LNCaP clone FGC (cell line): ENCODE measurements around the gene CDC42SE2.
"Not testable (repeated sequence)": the region's sequence is repeated elsewhere in the genome, so short reads cannot be mapped to it uniquely, and the experiment has no call there.

Experiments used
- DNase-seq: peaks from one replicate; pipeline ENCODE4 v3.0.0-alpha.2; 2011; ENCODE audit warnings: low read depth
- H3K4me3 ChIP-seq: 2 replicates; pipeline ENCODE4 v1.5.1; 2011; ENCODE audit warnings: mild to moderate bottlenecking, low read depth, low read length, control low read depth
- CTCF ChIP-seq: IDR thresholded peaks from 2 replicates; pipeline ENCODE4 v1.5.1; 2012; ENCODE audit warnings: mild to moderate bottlenecking; ENCODE audit not compliant: control insufficient read depth, insufficient read depth; ENCODE audit errors: extremely low read depth

The CDC42SE2 gene

GRCh38 chr5:131375351-131375750, 111.5 kb downstream of the CDC42SE2 start:
- no peak for DNase-seq
- no peak overlapping the region for H3K4me3 ChIP-seq
- TF ChIP-seq CTCF: no peak

DNA sequence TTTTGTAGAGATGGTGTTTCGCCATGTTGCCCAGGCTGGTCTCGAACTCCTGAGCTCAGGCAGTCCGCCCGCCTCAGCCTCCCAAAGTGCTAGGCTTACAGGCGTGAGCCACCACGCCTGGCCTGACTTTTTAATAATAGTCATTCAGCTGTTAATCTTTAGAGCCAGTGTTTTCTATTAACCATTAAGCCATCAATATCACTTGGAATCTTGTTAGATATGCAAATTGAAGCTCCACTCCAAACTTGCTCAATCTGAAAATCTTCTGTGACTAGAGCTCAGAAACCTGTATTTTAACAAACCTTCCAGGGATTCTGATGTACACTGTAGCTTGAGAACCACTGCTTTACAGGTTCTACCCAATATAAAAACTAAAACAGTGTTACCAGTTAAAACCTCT, 113.5 kb downstream of the CDC42SE2 start:
- no peak for DNase-seq
- no peak overlapping the region for H3K4me3 ChIP-seq
- TF ChIP-seq CTCF: no peak

- no peak for TF ChIP-seq CTCF
- H3K4me3 ChIP-seq: no peak overlapping the region
- no peak for DNase-seq
Measured at GRCh38 chr5:131377785-131378325, 114.0 kb downstream of the CDC42SE2 start.

DNA sequence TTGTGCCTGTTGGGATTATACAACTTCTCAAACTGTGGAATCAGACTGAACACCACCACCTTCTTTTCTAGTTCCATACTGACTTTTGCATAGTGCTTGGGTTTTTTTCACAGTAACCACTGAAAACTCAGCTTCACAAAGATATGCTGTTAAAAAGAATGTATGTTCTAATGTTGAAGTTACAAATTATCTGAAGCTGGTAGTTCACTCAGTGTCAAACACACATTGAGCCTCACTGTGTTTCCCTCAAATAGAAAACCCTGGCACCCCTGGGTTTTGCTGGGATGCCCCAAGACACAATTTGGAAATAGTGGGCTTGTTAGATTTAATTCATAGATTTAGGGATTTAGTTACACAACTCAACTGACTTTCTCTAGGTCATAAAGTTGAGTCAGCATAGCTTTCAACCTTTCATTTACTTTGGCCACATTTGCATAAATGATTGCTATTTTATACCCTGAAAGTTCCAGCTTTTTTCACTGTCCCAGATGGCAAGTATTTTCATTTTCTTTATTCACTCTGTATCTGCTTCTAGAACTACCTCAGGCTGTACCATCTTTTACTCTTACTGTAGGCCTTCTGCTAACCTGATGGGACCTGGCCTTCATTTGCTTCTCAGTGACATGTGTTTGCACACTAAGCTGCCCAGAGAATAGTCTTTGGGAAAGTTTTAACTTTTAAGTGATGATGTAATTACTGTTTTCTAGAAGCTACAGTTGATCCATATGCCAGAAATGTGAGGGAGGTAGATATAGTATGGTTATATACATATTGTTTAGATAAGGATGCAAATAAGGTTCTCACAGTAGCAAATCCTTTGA, 115.1 kb downstream of the CDC42SE2 start:
- no peak overlapping the region for H3K4me3 ChIP-seq
- DNase-seq: no peak
- no peak for TF ChIP-seq CTCF

GRCh38 chr5:131379723-131380122, 115.9 kb downstream of the CDC42SE2 start:
- no peak for DNase-seq
- TF ChIP-seq CTCF: no peak
- H3K4me3 ChIP-seq: no peak overlapping the region

GRCh38 chr5:131380238-131380637, 116.4 kb downstream of the CDC42SE2 start:
- H3K4me3 ChIP-seq, DNase-seq: not testable (repeated sequence)

DNA sequence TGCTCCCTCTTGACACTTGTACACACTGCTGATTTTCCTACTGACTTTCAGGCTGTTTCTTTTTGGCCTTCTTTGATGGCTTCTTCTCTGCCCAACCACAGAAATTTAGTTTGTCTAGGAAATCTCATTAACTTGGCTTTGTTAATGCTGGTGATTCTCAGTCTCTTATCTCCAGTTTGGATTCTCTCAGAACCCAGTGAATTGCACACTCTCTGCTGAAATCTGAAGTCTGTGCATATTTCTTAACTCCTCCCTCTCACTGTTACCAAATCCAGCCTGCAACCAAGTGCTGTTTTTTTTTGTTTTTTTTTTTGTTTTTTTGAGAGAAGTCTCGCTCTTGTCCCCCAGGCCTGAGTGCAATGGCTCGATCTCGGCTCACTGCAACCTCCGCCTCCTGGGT, 117.2 kb downstream of the CDC42SE2 start:
- no peak for TF ChIP-seq CTCF
- no peak for DNase-seq
- H3K4me3 ChIP-seq: no peak overlapping the region
